GM23338 (cell line): ENCODE results near the gene KCTD18. TPM values are rescaled to one million over a fixed set of nuclear protein-coding genes. Genes with fewer than 3 reads are reported as not detected.

Experiments used
- ATAC-seq: fragments of 200-7000 bp; cut with Tn5 transposase; 3 replicates; pipeline ENCODE4 v1.9.1; 2020
- DNase-seq: peaks from one replicate; pipeline ENCODE4 v3.0.0-alpha.2; 2015; ENCODE audit warnings: low spot score
- H2AFZ ChIP-seq: fragments of 200-600 bp; sonication (generic); 2 replicates; pipeline ENCODE4 v1.8.0; 2016; ENCODE audit warnings: antibody characterized with exemption, mild to moderate bottlenecking, moderate library complexity
- H3F3A ChIP-seq: fragments of 200-600 bp; sonication (generic); replicated peaks from 2 replicates; pipeline ENCODE4 v1.8.0; 2017; ENCODE audit warnings: antibody characterized with exemption, mixed run types, low read depth
- H3K27ac ChIP-seq: fragments of 200-600 bp; sonication (generic); 2 replicates; pipeline ENCODE4 v1.6.1; 2016; ENCODE audit warnings: low read depth
- H3K27me3 ChIP-seq: fragments of 200-600 bp; sonication (generic); 2 replicates; pipeline ENCODE4 v1.8.0; 2016; ENCODE audit warnings: mild to moderate bottlenecking, mixed run types, moderate library complexity; ENCODE audit not compliant: insufficient read depth
- H3K36me3 ChIP-seq: fragments of 200-600 bp; sonication (generic); 2 replicates; pipeline ENCODE4 v1.8.0; 2016; ENCODE audit warnings: mild to moderate bottlenecking; ENCODE audit not compliant: insufficient read depth
- H3K4me1 ChIP-seq: fragments of 200-600 bp; sonication (generic); 2 replicates; pipeline ENCODE4 v1.8.0; 2016; ENCODE audit warnings: mild to moderate bottlenecking, moderate library complexity; ENCODE audit not compliant: insufficient read depth
- H3K4me2 ChIP-seq: fragments of 200-600 bp; sonication (generic); 2 replicates; pipeline ENCODE4 v1.7.1; 2017; ENCODE audit warnings: mixed run types
- H3K4me3 ChIP-seq: fragments of 200-600 bp; sonication (generic); 2 replicates; pipeline ENCODE4 v1.6.1; 2016; ENCODE audit warnings: mixed run types
- H3K79me2 ChIP-seq: fragments of 200-600 bp; sonication (generic); replicated peaks from 2 replicates; pipeline ENCODE4 v1.8.0; 2017; ENCODE audit warnings: mild to moderate bottlenecking; ENCODE audit not compliant: insufficient read depth
- H3K9me2 ChIP-seq: fragments of 200-600 bp; sonication (generic); 2 replicates; pipeline ENCODE4 v1.8.0; 2017; ENCODE audit not compliant: insufficient read depth
- H4K20me1 ChIP-seq: fragments of 200-600 bp; sonication (generic); replicated peaks from 2 replicates; pipeline ENCODE4 v1.8.0; 2017; ENCODE audit warnings: mild to moderate bottlenecking; ENCODE audit not compliant: insufficient read depth
- H3K27ac Mint-ChIP-seq: 2 replicates; pipeline ENCODE4 v1.8.0; 2020; ENCODE audit warnings: inconsistent platforms, mild to moderate bottlenecking, moderate library complexity, mixed read lengths
- H3K27me3 Mint-ChIP-seq: 3 replicates; pipeline ENCODE4 v1.8.0; 2022; ENCODE audit warnings: low read depth, mild to moderate bottlenecking, moderate library complexity, mixed read lengths, inconsistent platforms; ENCODE audit not compliant: insufficient read depth, poor library complexity
- H3K36me3 Mint-ChIP-seq: 3 replicates; pipeline ENCODE4 v1.8.0; 2021; ENCODE audit warnings: low read depth, mild to moderate bottlenecking, inconsistent platforms, moderate library complexity, mixed read lengths
- H3K4me1 Mint-ChIP-seq: 3 replicates; pipeline ENCODE4 v1.8.0; 2020; ENCODE audit warnings: mild to moderate bottlenecking, inconsistent platforms, mixed read lengths
- H3K4me3 Mint-ChIP-seq: 3 replicates; pipeline ENCODE4 v1.8.0; 2021; ENCODE audit warnings: moderate library complexity, mild to moderate bottlenecking, inconsistent platforms, mixed read lengths
- H3K9me3 Mint-ChIP-seq: 3 replicates; pipeline ENCODE4 v1.8.0; 2020; ENCODE audit warnings: moderate library complexity, mild to moderate bottlenecking, inconsistent platforms, mixed read lengths
- CREB1 ChIP-seq: fragments of 250-450 bp; sonication (Bioruptor Pico); IDR thresholded peaks from 2 replicates; pipeline ENCODE4 v1.5.0; 2020; ENCODE audit warnings: low read depth, mild to moderate bottlenecking, moderate library complexity
- EZH2 ChIP-seq: fragments of 200-600 bp; sonication (generic); IDR thresholded peaks from one replicate; pipeline ENCODE4 v1.8.0; 2017; ENCODE audit warnings: antibody characterized with exemption, mild to moderate bottlenecking, low read depth; ENCODE audit not compliant: unreplicated experiment
- EZH2phosphoT487 ChIP-seq: fragments of 200-600 bp; sonication (generic); IDR thresholded peaks from one replicate; pipeline ENCODE4 v1.8.1; 2018; ENCODE audit warnings: antibody characterized with exemption; ENCODE audit not compliant: unreplicated experiment
- JUNB ChIP-seq: IDR thresholded peaks from one replicate; pipeline ENCODE4 v1.6.1; 2016; ENCODE audit warnings: antibody characterized with exemption; ENCODE audit not compliant: unreplicated experiment
- POLR2AphosphoS5 ChIP-seq: IDR thresholded peaks from 2 replicates; pipeline ENCODE4 v1.6.1; 2016; ENCODE audit warnings: antibody characterized with exemption, low read depth
- REST ChIP-seq: IDR thresholded peaks from one replicate; pipeline ENCODE4 v1.6.1; 2018; ENCODE audit warnings: antibody characterized with exemption; ENCODE audit not compliant: unreplicated experiment
- STAT1 ChIP-seq: IDR thresholded peaks from one replicate; pipeline ENCODE4 v1.6.1; 2016; ENCODE audit warnings: antibody characterized with exemption; ENCODE audit not compliant: unreplicated experiment
- ZNF114 ChIP-seq: fragments of 250-450 bp; sonication (Bioruptor Pico); IDR thresholded peaks from 2 replicates; pipeline ENCODE4 v1.5.0; 2020; ENCODE audit warnings: mild to moderate bottlenecking, moderate library complexity
- ZNF331 ChIP-seq: fragments of 250-450 bp; sonication (Bioruptor Pico); IDR thresholded peaks from 2 replicates; pipeline ENCODE4 v1.5.0; 2020; ENCODE audit warnings: low read depth, mild to moderate bottlenecking, moderate library complexity
- polyA plus RNA-seq: library from polyadenylated mRNA; unstranded; fragments of >200 nt; fragmentation: Nextera tagmentation; extraction: Ambion mirVana; gene quantifications from 2 replicates; pipeline ENCODE4 v1.2.1, GENCODE V29; 2016
- total RNA-seq: library from RNA; depleted of rRNA; stranded (reverse); fragments of >200 nt; shearing (Covaris generic); gene quantifications from 2 replicates; pipeline ENCODE4 v1.2.3, GENCODE V29; 2014
- TF ChIP-seq, protein P1 (sequence below): IDR thresholded peaks from 2 replicates; pipeline ENCODE4 v1.6.1; 2016; ENCODE audit warnings: antibody characterized with exemption
- TF ChIP-seq, protein P2 (sequence below): fragments of 250-450 bp; sonication (Bioruptor Pico); IDR thresholded peaks from 2 replicates; pipeline ENCODE4 v1.5.0; 2020; ENCODE audit warnings: mild to moderate bottlenecking, moderate library complexity

KCTD18 gene
- total and polyA plus RNA-seq, 2 experiments from 2014 or later = 3.3 to 4.7 TPM

GRCh38 chr2:200466425-200467418 lies 43.1 kb downstream of the KCTD18 start (continued):
- no peak for TF ChIP-seq STAT1
- TF ChIP-seq, protein P1, sequence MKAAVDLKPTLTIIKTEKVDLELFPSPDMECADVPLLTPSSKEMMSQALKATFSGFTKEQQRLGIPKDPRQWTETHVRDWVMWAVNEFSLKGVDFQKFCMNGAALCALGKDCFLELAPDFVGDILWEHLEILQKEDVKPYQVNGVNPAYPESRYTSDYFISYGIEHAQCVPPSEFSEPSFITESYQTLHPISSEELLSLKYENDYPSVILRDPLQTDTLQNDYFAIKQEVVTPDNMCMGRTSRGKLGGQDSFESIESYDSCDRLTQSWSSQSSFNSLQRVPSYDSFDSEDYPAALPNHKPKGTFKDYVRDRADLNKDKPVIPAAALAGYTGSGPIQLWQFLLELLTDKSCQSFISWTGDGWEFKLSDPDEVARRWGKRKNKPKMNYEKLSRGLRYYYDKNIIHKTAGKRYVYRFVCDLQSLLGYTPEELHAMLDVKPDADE = no peak
- TF ChIP-seq POLR2AphosphoS5 = no peak
- no peak for TF ChIP-seq ZNF114 (CRISPR knock-in tag)
- TF ChIP-seq EZH2 = no peak
- TF ChIP-seq, protein P2, sequence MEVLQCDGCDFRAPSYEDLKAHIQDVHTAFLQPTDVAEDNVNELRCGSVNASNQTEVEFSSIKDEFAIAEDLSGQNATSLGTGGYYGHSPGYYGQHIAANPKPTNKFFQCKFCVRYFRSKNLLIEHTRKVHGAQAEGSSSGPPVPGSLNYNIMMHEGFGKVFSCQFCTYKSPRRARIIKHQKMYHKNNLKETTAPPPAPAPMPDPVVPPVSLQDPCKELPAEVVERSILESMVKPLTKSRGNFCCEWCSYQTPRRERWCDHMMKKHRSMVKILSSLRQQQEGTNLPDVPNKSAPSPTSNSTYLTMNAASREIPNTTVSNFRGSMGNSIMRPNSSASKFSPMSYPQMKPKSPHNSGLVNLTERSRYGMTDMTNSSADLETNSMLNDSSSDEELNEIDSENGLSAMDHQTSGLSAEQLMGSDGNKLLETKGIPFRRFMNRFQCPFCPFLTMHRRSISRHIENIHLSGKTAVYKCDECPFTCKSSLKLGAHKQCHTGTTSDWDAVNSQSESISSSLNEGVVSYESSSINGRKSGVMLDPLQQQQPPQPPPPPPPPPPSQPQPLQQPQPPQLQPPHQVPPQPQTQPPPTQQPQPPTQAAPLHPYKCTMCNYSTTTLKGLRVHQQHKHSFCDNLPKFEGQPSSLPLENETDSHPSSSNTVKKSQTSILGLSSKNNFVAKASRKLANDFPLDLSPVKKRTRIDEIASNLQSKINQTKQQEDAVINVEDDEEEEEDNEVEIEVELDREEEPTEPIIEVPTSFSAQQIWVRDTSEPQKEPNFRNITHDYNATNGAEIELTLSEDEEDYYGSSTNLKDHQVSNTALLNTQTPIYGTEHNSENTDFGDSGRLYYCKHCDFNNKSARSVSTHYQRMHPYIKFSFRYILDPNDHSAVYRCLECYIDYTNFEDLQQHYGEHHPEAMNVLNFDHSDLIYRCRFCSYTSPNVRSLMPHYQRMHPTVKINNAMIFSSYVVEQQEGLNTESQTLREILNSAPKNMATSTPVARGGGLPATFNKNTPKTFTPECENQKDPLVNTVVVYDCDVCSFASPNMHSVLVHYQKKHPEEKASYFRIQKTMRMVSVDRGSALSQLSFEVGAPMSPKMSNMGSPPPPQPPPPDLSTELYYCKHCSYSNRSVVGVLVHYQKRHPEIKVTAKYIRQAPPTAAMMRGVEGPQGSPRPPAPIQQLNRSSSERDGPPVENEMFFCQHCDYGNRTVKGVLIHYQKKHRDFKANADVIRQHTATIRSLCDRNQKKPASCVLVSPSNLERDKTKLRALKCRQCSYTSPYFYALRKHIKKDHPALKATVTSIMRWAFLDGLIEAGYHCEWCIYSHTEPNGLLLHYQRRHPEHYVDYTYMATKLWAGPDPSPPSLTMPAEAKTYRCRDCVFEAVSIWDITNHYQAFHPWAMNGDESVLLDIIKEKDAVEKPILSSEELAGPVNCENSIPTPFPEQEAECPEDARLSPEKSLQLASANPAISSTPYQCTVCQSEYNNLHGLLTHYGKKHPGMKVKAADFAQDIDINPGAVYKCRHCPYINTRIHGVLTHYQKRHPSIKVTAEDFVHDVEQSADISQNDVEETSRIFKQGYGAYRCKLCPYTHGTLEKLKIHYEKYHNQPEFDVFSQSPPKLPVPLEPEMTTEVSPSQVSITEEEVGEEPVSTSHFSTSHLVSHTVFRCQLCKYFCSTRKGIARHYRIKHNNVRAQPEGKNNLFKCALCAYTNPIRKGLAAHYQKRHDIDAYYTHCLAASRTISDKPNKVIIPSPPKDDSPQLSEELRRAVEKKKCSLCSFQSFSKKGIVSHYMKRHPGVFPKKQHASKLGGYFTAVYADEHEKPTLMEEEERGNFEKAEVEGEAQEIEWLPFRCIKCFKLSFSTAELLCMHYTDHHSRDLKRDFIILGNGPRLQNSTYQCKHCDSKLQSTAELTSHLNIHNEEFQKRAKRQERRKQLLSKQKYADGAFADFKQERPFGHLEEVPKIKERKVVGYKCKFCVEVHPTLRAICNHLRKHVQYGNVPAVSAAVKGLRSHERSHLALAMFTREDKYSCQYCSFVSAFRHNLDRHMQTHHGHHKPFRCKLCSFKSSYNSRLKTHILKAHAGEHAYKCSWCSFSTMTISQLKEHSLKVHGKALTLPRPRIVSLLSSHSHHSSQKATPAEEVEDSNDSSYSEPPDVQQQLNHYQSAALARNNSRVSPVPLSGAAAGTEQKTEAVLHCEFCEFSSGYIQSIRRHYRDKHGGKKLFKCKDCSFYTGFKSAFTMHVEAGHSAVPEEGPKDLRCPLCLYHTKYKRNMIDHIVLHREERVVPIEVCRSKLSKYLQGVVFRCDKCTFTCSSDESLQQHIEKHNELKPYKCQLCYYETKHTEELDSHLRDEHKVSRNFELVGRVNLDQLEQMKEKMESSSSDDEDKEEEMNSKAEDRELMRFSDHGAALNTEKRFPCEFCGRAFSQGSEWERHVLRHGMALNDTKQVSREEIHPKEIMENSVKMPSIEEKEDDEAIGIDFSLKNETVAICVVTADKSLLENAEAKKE (CRISPR knock-in tag) = no peak

GRCh38 chr2:200463452-200463851 lies 46.4 kb downstream of the KCTD18 start:
- DNase-seq (no peak), ATAC-seq (no peak)
- Histone ChIP-seq H3K9me2 (no peaks in the 10 kb centered on the region), H3K79me2 (no peaks in the 10 kb centered on the region), H3K27ac (no peak overlapping the region), H3K36me3 (peaks cover 27% of the 10 kb centered on the region), H3K4me3 (no peak overlapping the region), H3K27me3 (no peaks in the 10 kb centered on the region), H2AFZ (no peak overlapping the region), H3K4me2 (no peak overlapping the region), H4K20me1 (no peaks in the 10 kb centered on the region), H3F3A (no peaks in the 10 kb centered on the region), H3K4me1 (no peaks in the 10 kb centered on the region)
- no peaks in the 10 kb centered on the region for H3K4me1 Mint-ChIP-seq
- no peaks in the 10 kb centered on the region for H3K9me3 Mint-ChIP-seq
- H3K27ac Mint-ChIP-seq = no peak overlapping the region
- H3K27me3 Mint-ChIP-seq = peaks cover 4% of the 10 kb centered on the region
- peaks cover 69% of the 10 kb centered on the region for H3K36me3 Mint-ChIP-seq
- H3K4me3 Mint-ChIP-seq = no peak overlapping the region
- TF ChIP-seq ZNF114 (CRISPR knock-in tag) (no peak), CREB1 (CRISPR knock-in tag) (no peak), EZH2phosphoT487 (no peak), STAT1 (no peak), POLR2AphosphoS5 (no peak), EZH2 (no peak), ZNF331 (no peak), REST (no peak), JUNB (no peak)
